ENCODE results near the gene PTMA. TPM values are rescaled to one million over a fixed set of nuclear protein-coding genes. Genes with fewer than 3 reads are reported as not detected.
"Not testable (repeated sequence)": the region's sequence is repeated elsewhere in the genome, so short reads cannot be mapped to it uniquely, and the experiment has no call there.

The PTMA gene, protein sequence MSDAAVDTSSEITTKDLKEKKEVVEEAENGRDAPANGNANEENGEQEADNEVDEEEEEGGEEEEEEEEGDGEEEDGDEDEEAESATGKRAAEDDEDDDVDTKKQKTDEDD
- 745 TPM for total RNA-seq

DNA sequence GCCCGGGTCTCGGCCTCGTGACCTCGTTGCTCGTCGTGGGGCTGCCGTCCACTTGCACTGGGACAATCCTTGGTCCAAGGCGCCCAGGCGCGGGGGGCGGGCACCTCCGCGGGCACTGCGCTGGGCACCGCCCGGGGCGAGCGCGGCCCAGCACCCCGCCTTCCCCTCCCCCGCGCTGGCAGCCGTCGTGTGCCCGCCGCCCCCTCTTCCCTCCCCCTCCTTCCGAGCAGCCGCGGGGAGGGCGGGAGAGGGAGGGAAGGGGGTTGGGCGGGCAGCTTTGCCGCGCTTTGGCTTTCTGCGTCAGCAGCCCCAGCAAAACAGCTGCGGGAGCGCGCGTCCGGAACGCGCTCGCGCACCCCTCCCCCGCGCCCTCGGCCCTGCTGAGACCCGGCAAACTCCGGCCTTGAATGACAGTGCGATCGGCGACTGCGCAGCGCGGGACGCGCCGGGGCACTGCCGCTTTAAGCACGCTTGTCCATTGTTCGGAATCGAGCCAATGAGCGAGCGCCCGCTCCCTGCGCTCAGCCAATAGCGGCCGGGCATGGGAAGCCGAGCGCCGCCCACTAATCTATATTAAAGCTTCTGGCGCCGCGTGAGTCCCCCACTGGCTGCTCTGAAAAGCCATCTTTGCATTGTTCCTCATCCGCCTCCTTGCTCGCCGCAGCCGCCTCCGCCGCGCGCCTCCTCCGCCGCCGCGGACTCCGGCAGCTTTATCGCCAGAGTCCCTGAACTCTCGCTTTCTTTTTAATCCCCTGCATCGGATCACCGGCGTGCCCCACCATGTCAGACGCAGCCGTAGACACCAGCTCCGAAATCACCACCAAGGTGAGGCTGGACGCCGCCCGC is at the start of gene PTMA:
TSS of gene PTMA (plus strand) at position 599 of the 846 bp plus-strand sequence. CDS start at position 781, 182 bp downstream.
- Histone ChIP-seq H3K9me3 (no peaks in the 10 kb centered on the region), H3K4me1 (peaks cover 17 to 26% of the 10 kb centered on the region in 2 donors), H3K27me3 (no peaks in the 10 kb centered on the region), H3K4me3 (peak within 1 kb of the TSS; percentile 73 to 98), H3K27ac (peak within 1 kb of the TSS; percentile 100), H3K36me3 (peaks cover 11 to 24% of the 10 kb centered on the region in 2 donors)
- intact Hi-C loops (cut with DNase I): loop anchor here (1.0 to 2.0 kb wide), 8 partner anchors 27 to 243 kb away; partner anchors contain the start of gene NCL
- TF ChIP-seq, protein P1, sequence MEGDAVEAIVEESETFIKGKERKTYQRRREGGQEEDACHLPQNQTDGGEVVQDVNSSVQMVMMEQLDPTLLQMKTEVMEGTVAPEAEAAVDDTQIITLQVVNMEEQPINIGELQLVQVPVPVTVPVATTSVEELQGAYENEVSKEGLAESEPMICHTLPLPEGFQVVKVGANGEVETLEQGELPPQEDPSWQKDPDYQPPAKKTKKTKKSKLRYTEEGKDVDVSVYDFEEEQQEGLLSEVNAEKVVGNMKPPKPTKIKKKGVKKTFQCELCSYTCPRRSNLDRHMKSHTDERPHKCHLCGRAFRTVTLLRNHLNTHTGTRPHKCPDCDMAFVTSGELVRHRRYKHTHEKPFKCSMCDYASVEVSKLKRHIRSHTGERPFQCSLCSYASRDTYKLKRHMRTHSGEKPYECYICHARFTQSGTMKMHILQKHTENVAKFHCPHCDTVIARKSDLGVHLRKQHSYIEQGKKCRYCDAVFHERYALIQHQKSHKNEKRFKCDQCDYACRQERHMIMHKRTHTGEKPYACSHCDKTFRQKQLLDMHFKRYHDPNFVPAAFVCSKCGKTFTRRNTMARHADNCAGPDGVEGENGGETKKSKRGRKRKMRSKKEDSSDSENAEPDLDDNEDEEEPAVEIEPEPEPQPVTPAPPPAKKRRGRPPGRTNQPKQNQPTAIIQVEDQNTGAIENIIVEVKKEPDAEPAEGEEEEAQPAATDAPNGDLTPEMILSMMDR (IDR thresholded peaks at IDR 0.05): no peak
- DNase-seq (ENCODE audit: low spot score in 2 of 2): peak; percentile 99 to 100

DNA sequence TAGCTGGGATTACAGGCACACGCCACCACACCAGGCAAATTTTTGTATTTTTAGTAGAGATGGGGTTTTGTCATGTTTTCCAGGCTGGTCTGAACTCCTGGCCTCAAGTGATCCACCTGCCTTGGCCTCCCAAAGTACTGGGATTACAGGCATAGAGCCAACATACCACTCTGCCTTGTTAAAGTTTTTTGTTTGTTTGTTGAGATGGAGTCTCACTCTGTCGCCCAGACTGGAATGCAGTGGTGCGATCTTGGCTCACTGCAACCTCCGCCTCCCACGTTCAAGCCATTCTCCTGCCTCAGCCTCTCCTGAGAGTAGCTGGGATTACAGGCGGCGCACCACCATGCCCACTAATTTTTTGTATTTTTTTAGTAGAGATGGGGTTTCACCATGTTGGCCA is 48.3 kb upstream of the PTMA start:
- DNase-seq (ENCODE audit: low spot score in 2 of 2); H3K27me3 ChIP-seq; H3K4me1 ChIP-seq; H3K27ac ChIP-seq; H3K9me3 ChIP-seq; H3K4me3 ChIP-seq; H3K36me3 ChIP-seq; intact Hi-C loops (cut with DNase I): not testable (repeated sequence)

DNA sequence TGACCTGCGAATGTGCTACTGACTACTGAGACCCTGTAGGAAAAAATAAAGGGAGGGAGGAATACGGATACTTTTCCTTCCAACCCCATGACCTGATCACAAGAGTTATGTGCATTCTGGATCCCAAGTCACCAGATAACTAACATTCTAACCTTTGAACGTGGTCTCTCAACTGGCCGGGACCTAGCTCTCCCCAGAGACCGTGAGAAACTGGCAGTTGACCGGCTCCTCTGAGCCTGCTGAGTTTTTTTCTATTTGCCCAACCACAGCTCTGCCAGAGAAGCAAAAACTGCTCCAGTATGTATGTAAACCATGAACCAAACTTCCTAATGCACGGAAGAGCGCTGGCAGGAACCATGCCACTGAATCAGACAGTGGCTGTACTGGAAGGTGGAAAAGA is 47.5 kb upstream of the PTMA start:
- peaks cover 0 to 15% of the 10 kb centered on the region in 2 donors for H3K4me1 ChIP-seq
- TF ChIP-seq, protein P1 (IDR thresholded peaks at IDR 0.05): no peak
- H3K9me3 ChIP-seq: no peaks in the 10 kb centered on the region
- H3K27ac ChIP-seq: no peak overlapping the region
- no peaks in the 10 kb centered on the region for H3K36me3 ChIP-seq
- no peak overlapping the region for H3K4me3 ChIP-seq
- no peak for DNase-seq (ENCODE audit: low spot score in 2 of 2)
- H3K27me3 ChIP-seq: no peaks in the 10 kb centered on the region
- intact Hi-C loops (cut with DNase I): no loop called here

DNA sequence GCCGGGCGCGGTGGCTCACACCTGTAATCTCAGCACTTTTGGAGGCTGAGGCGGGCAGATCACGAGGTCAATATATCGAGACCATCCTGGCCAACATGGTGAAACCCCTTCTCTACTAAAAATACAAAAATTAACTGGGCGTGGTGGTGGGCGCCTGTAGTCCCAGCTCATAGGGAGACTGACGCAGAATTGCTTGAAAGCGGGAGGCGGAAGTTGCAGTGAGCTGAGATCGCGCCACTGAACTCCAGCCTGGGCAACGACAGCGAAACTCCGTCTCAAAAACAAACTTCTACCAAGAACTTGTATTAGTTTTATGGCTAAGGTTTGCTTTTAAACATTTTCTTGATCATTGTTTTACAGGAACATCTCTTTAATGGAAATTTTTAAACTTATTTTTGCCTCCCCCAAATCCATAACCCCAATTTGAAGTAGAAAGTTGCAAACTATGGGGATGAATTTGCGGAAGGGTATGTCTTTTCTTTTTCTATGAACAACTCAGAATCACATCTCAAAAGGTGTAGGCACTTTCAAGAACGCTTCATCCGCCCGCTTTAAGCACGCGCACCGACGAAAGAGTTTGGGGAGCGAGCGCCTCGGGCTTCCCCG is 46.8 kb upstream of the PTMA start:
- Histone ChIP-seq H3K4me1 (peaks cover 0 to 15% of the 10 kb centered on the region in 2 donors), H3K27me3 (no peaks in the 10 kb centered on the region), H3K27ac (peak overlapping the region; percentile 99 to 100), H3K9me3 (no peaks in the 10 kb centered on the region), H3K36me3 (no peaks in the 10 kb centered on the region), H3K4me3 (peak overlapping the region; percentile 53 to 63)
- TF ChIP-seq, protein P1 (IDR thresholded peaks at IDR 0.05): no peak
- intact Hi-C loops (cut with DNase I): loop anchor here (1.0 kb wide), 3 partner anchors 18 to 47 kb away; partner anchors contain the start of gene PTMA
- no peak for DNase-seq (ENCODE audit: low spot score in 2 of 2)

DNA sequence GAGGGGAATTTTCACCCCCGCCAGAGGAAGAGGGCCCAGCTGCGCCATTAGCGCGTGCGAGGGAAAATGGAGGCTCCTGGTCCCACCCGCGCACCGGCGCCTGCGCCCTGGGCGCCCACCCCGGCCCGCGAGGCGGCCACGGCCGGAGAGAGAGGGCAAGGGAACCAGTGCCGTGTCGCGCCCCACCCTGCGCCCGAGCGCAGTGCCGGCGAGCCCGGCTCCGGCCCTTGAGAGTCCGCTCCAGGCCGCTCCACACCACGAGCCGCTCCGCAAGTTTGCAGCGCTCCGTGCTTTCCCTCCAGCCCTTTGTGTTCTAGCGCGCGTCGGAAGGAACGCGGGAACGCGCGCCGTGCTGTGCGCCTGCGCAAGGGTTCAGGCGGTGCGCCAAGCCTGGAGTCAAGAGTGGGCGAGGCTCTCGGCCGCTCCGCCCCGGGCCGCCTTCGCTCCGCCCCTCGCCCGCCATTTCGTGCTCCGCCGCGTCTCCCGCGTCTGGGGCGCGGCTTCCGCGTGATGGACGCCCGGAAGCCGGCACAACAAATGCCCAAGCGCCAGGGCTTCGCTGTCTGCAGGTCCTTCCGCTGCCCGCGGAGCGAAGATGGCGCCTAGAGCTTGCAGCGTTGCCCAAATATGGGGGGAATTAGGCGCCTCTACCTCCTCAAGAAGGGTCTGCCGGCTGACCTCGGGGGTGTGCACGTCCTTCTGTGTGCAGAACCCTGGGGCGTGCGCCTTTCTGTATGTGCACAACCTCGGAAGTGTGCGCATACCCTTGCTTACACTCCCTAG is 46.1 kb upstream of the PTMA start:
- DNase-seq (ENCODE audit: low spot score in 2 of 2): peak; percentile 76 to 96
- Histone ChIP-seq H3K36me3 (no peaks in the 10 kb centered on the region), H3K9me3 (no peaks in the 10 kb centered on the region), H3K4me3 (peak overlapping the region; percentile 53 to 63), H3K27me3 (no peaks in the 10 kb centered on the region), H3K4me1 (peaks cover 3 to 18% of the 10 kb centered on the region in 2 donors), H3K27ac (peak overlapping the region; percentile 99 to 100)
- TF ChIP-seq, protein P1 (IDR thresholded peaks at IDR 0.05): peak in 1 of 3 experiments; percentile 10
- intact Hi-C loops (cut with DNase I): loop anchor here (1.0 kb wide), 3 partner anchors 19 to 47 kb away; partner anchors contain the start of gene PTMA

All from ascending aorta (tissue), 2 donors.